Endometrial microvascular endothelial cells (primary cell): Measurements from ENCODE around the gene NPIPA1. TPM values are rescaled to one million over a fixed set of nuclear protein-coding genes. Genes with fewer than 3 reads are reported as not detected.
"Not testable (repeated sequence)": the region's sequence is repeated elsewhere in the genome, so short reads cannot be mapped to it uniquely, and the experiment has no call there.

ENCODE experiments used
- in situ Hi-C: cut with HindIII; loops from 2 replicates; pipeline ENCODE4 v1.10.0; 2017; ENCODE audit warnings: low sequenced_read_pairs, low pct_unique_long_range_greater_than_20kb; ENCODE audit errors: inconsistent ontology term
- total RNA-seq: library from RNA; depleted of rRNA; stranded (reverse); fragments of >200 nt; gene quantifications from one replicate; pipeline ENCODE4 v1.2.3, GENCODE V29; 2015; ENCODE audit errors: inconsistent ontology term

The NPIPA1 gene
- total RNA-seq, 1 donor from 2014 or later: 27.7 TPM

- in situ Hi-C loops: not testable (repeated sequence)
Measured at GRCh38 chr16:14928064-14928714, 9.1 kb upstream of the NPIPA1 start.

GRCh38 chr16:14929176-14929575 lies 8.1 kb upstream of the NPIPA1 start:
- in situ Hi-C loops: not testable (repeated sequence)

DNA sequence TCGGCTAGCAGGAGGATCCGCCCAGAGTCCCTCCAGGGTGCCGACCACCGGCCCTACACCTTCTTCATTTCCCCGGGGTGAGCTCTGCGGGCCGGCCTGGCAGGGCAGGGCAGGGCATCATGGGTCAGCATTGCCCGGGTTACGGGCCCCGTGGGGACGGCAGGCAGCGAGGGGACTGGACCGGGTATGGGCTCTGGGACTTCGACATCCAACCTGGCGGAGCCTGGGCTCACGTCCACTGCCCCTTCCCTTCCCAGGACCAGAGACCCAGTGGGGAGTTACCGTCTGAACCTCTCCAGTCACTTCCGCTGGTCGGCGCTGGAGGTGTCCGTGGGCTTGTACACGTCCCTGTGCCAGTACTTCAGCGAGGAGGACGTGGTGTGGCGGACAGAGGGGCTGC lies 7.0 kb upstream of the NPIPA1 start:
- in situ Hi-C loops: not testable (repeated sequence)

DNA sequence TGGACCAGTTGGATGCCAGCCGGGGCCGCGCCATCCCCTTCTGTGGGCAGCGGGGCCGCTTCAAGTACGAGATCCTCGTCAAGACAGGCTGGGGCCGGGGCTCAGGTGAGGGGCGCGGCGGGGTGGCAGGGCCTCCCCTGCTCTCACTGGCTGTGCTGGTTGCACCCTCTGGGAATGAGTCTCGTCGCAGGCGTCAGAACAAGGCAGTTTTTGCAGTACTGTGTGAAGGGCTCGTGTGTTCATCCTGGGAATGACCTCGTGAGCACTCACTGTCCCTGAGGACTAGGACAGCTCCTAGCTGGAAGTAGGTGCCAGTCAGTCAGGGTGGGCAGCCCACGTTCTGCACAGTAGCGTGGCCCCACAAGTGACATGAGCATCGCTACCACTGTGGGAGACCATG lies 6.3 kb upstream of the NPIPA1 start:
- in situ Hi-C loops: not testable (repeated sequence)

DNA sequence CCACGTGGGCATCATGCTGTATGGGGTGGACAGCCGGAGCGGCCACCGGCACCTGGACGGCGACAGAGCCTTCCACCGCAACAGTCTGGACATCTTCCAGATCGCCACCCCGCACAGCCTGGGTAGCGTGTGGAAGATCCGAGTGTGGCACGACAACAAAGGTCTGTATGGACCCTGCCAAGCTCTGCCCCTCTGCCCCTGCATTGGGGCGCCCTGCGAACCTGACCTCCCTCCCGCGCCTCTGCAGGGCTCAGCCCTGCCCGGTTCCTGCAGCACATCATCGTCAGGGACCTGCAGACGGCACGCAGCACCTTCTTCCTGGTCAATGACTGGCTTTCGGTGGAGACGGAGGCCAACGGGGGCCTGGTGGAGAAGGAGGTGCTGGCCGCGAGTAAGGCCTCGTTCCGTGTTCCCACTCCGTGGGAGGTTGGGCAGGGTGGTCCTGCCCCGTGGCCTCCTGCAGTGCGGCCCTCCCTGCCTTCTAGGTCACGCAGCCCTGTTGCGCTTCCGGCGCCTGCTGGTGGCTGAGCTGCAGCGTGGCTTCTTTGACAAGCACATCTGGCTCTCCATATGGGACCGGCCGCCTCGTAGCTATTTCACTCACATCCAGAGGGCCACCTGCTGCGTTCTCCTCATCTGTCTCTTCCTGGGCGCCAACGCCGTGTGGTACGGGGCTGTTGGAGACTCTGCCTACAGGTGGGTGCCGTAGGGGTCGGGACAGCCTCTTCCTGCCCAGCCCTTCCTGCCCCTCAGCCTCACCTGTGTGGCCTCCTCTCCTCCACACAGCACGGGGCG lies 4.5 kb upstream of the NPIPA1 start:
- in situ Hi-C loops: not testable (repeated sequence)

DNA sequence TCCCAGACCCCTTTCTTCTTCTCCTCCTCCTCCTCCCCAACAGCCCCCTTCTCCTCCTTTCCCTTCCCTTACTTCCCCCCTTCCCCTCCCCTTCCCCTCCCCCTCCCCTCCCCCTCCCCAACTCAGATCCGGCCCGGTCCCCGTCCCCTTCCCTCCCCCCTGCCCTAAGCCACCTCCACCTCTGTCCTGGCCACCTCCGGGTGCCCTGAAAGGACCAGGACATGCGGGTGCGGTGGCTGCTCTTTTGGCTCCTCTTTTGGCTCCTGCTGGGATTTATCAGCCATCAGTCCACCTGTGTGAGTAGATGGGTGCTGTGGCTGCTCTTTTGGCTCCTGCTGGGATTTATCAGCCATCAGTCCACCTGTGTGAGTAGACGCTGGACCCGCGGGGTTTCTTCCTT lies 751 bp downstream of the NPIPA1 start:
- in situ Hi-C loops: not testable (repeated sequence)

- in situ Hi-C loops: not testable (repeated sequence)
Measured at GRCh38 chr16:14942686-14943085, 5.4 kb downstream of the NPIPA1 start.

GRCh38 chr16:14955546-14956231 lies 18.4 kb downstream of the NPIPA1 start:
- in situ Hi-C loops: no loop called here

GRCh38 chr16:14957576-14958322 lies 20.5 kb downstream of the NPIPA1 start:
- in situ Hi-C loops: no loop called here

DNA sequence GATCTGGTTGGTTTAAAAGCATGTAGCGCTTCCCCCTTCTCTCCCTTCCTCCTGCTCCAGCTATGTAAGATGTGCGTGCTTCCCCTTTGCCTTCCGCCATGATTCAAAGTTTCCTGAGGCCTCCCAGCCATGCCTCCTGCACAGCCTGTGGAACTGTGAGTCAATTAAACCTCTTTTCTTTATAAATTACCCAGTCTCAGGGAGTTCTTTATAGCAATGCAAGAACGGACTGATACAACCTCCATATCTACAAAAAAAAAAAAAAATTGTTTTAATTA lies 21.0 kb downstream of the NPIPA1 start:
- in situ Hi-C loops: no loop called here

- in situ Hi-C loops: no loop called here
Measured at GRCh38 chr16:14958970-14959369, 21.7 kb downstream of the NPIPA1 start.

DNA sequence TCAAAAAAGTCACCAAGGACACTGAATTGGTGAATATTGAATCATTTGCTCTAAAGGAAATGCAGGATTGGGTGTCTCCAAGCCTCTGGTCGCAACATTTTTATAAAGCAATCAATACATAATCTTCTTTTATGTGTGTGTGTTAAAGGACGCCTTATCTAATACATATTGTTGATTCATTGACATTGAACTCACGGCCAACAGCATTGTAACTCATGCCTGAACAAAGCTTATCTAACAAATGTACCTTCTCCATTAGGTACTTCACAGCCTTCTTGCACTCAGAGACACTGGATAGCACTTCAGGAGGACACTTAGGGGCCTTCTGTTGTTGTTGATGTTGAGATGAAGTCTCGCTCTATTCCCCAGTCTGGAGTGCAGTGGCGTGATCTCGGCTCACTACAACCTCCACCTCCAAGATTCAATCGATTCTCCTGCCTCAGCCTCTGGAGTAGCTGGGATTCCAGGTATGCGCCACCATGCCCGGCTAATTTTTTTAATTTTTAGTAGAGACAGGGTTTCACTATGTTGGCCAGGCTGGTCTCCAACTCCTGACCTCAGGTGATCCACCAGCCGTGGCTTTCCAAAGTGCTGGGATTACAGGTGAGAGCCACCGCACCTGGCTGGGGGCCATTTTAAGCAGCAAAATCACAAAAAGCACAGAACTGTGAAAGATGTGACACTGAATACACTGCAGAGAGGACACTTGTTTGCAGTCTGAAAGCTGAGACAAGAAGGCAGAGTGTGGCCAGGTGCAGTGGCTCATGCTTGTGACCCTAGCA lies 24.4 kb downstream of the NPIPA1 start:
- in situ Hi-C loops: no loop called here

GRCh38 chr16:14963281-14964173 lies 26.3 kb downstream of the NPIPA1 start:
- in situ Hi-C loops: no loop called here

GRCh38 chr16:14965328-14965727 lies 28.1 kb downstream of the NPIPA1 start:
- in situ Hi-C loops: no loop called here

GRCh38 chr16:14969795-14970194 lies 32.6 kb downstream of the NPIPA1 start:
- in situ Hi-C loops: not testable (repeated sequence)

DNA sequence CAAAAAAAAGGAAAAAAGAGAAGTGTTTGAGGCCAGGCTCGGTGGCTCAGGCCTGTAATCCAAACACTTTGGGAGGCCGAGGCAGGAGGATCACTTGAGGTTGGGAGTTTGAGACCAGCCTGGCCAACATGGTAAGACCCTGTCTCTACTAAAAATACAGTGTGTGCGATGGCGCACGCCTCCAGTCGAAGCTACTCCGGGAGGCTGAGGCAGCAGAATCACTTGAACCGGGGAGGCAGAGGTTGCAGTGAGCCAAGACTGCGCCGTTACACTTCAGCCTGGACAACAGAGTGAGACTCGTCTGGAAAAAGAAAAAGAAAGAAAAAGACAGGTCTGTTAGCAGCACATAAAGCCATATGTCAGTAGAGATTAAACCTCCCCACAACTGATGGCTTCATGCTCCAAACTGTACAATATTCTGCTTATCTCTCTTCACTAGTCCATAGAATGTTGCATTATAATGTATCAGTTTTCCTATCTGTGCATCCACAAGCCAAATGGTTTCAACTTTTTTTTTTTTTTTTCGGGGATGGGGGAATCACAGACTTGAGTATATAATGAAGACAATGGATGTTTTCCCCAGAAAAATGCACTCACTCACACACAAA lies 34.5 kb downstream of the NPIPA1 start:
- in situ Hi-C loops: not testable (repeated sequence)

DNA sequence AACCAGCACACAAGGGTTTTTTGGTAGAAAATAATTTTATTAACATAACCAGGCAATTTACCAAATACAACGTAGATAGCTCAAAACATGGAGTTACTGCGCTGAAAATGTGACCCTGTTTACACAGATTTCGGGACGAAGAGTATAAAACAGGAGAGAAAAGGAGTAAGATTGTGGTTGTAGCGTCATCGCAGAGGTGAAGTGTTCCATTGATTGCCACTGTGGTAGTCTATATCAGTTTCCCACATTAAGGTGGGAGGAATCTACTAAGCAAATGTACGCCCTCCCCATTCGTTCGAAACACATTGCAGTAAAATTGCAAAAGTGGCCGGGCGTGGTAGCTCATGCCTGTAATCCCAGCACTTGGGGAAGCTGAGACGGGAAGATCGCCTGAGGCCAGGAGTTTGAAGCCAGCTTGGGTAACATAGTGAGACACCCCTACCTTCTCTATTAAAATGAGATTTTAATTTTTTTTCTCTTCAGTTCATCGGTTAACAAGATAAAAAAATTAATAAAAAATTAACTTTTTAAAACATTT lies 36.6 kb downstream of the NPIPA1 start:
- in situ Hi-C loops: not testable (repeated sequence)
